HG03432 (cell line): ENCODE results near the gene WSB2.
"Not testable (repeated sequence)": the region's sequence is repeated elsewhere in the genome, so short reads cannot be mapped to it uniquely, and the experiment has no call there.

Experiments used
- ATAC-seq: cut with Tn5 transposase; IDR thresholded peaks from one replicate; pipeline ENCODE4 v1.9.1; 2021; ENCODE audit warnings: mild to moderate bottlenecking, moderate library complexity; ENCODE audit not compliant: unreplicated experiment

Gene WSB2

DNA sequence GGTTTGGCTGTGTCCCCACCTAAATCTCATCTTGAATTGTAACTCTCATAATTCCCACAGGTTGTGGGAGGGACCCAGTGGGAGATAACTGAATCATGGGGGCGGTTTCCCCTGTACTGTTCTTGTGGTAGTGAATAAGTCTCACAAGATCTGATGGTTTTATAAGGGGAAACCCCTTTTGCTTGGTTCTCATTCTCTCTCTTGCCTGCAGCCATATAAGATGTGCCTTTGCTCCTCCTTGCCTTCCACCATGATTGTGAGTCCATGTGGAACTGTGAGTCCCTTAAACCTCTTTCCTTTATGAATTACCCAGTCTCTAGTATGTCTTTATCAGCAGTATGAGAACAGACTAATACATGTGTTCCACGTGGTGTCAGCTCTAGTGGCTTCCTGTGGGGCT, 61.2 kb downstream of the WSB2 start:
- not testable (repeated sequence) for ATAC-seq

DNA sequence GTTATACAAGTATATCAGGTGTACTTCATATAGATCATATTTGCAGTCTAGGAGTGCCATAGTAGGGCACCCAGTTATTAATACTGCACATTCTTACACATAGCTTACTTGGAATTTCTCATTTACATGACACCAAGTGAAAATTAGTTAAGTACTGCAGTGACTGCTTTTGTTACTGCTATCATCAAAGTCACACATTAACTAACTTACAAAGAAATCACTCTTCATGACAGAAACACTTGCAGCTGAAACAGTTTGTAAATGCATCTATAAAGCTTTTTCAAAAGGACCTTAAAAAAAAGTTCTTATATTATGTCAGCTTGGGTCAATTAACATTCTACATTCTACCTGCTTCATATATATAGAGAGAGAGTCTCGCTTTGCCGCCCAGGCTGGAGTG, 62.3 kb downstream of the WSB2 start:
- ATAC-seq = no peak

DNA sequence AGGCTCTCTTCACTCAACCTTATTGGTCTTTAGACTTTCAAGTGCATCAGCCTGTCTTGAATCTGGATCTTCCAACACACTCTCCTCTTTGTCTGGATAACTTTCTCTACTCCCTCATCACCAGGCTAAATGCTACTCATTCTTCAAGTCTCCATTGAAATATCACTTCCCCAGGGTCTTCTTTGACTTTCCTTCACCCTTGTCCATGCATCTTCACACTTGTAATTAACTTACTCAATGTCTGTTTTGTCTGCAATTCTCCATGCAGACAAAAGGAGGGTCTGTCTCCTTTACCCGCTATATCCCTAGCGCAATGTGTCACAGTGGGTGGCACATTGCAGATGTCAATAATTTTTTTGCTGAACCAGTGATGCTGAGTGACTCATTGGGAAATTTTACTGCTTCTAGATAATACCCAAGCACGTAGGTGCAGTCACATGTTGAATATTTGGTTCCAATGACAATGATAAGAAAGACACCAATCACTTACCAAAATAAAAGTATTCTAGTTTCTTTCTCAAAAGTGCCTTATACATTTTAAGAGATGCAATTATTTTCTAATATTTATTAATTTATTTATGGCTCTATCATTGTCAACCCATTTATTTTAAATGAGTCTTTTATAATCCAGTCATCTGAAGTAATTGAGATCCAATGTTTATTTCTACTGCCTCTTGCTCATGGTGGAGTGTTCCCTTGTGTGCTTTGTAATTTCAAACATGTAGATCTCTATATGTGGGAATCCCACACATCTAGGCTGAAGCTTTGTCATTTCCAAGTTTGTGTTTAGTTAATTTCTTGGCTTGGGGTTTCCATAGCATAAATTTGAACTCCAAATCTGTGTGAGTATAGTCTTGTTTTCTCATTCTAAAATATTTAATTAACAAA, 66.2 kb downstream of the WSB2 start:
- no peak for ATAC-seq

DNA sequence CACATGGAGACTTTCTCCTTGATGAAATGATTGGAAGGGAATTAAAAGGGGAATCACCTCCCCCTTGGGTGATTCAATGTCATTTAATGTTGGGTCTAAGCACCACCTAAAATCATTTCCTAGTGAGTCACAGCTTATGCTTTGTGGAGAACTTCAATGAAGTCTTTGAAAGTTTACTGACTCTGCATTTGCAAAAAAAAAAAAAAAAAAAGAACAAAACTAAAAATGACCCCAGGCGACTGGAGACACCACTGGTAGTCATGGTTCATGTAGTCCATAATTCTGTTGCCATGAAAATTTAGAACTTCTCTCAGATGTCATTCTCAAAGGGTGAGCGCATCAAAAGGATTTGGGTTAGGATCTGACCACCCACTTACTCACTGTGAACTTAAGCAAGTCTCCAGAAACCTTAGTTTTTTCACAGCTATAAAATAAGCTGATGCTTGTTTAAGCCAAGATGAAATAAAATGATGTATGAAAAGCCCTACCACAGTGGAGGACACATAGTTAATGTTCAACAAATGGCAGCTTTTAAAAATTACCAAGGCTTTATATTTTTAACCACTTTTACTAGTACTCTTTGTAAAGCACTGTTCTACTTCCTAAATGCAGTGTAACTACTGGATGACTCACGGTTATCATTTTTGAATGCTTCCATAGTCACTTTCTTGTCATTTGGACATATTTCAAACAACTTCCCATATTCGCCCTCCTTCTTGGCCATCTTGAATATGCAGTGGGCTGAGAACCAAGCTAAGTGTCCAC, 74.1 kb downstream of the WSB2 start:
- ATAC-seq = no peak

DNA sequence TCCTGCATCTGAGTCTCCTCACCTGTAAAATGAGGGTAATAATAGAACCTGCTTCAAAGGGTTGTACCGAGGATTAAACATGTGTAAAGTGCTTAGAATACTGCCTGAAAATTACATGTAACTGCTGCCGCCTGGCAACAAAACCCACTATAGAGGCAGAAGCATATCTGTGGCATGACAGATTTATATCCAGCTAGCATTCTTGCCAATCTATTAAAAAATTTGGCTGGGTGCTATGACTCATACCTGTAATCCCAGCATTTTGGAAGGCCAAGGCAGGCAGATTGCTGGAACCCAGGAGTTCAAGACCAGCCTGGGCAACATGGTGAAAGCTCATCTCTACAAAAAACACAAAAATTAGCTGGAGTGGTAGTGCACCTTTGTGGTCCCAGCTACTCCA, 75.8 kb downstream of the WSB2 start:
- ATAC-seq = no peak
